K562 (cell line): ENCODE measurements around the gene ACRV1. TPM values are rescaled to one million over a fixed set of nuclear protein-coding genes. Genes with fewer than 3 reads are reported as not detected.

Experiments
- CC2D1A ChIP-seq: fragments of 450-650 bp; IDR thresholded peaks from 2 replicates; pipeline ENCODE4 v1.6.1; 2017; ENCODE audit warnings: mild to moderate bottlenecking
- CTCFL ChIP-seq: IDR thresholded peaks from 2 replicates; pipeline ENCODE4 v1.6.1; 2011; ENCODE audit warnings: borderline replicate concordance, low read depth, mild to moderate bottlenecking, moderate library complexity, low read length; ENCODE audit not compliant: insufficient read depth, poor library complexity, severe bottlenecking
- ELF4 ChIP-seq: fragments of 450-650 bp; formaldehyde crosslinking; IDR thresholded peaks from 2 replicates; pipeline ENCODE4 v1.4.0; 2022; ENCODE audit warnings: missing genetic modification characterization
- JUN ChIP-seq, 2 experiments: sonication (generic) in 1 of 2; formaldehyde crosslinking in 1 of 2; IDR thresholded peaks; 2 replicates each; pipeline versions ENCODE4 v1.6.1 to v1.8.0; 2012 to 2022; ENCODE audit warnings: borderline replicate concordance in 2 of 2, mild to moderate bottlenecking in 2 of 2, improper control_type of control experiment in 1 of 2, low read depth in 1 of 2, low read length in 1 of 2, missing genetic modification reagents in 1 of 2
- MITF ChIP-seq: IDR thresholded peaks from 2 replicates; pipeline ENCODE4 v1.6.1; 2014; ENCODE audit warnings: antibody characterized with exemption
- MLX ChIP-seq, 2 experiments: fragments of 450-650 bp in 1 of 2; sonication (generic) in 1 of 2; formaldehyde crosslinking; conservative IDR thresholded peaks; 2 replicates each; pipeline versions ENCODE4 v1.4.0 to v1.8.1; 2020 to 2022; ENCODE audit warnings: mild to moderate bottlenecking in 1 of 2, missing genetic modification reagents in 1 of 2
- RBM14 ChIP-seq: fragments of 200-400 bp; formaldehyde crosslinking; IDR thresholded peaks from 2 replicates; pipeline ENCODE4 v1.6.1; 2018; ENCODE audit warnings: low read depth, mild to moderate bottlenecking, low read length, moderate library complexity, borderline replicate concordance; ENCODE audit not compliant: insufficient read depth
- REST ChIP-seq, 2 experiments: fragments of 450-650 bp; formaldehyde crosslinking in 1 of 2; IDR thresholded peaks; 2 replicates each; pipeline versions ENCODE4 v1.4.0 to v1.6.1; 2014 to 2020; ENCODE audit warnings: mild to moderate bottlenecking in 2 of 2, borderline replicate concordance in 1 of 2, low read depth in 1 of 2
- SRSF9 ChIP-seq: fragments of 200-400 bp; formaldehyde crosslinking; IDR thresholded peaks from 2 replicates; pipeline ENCODE4 v1.6.1; 2017; ENCODE audit warnings: low read depth, low read length, borderline replicate concordance
- STAT6 ChIP-seq: sonication (generic); formaldehyde crosslinking; IDR thresholded peaks from 2 replicates; pipeline ENCODE4 v1.8.1; 2023; ENCODE audit warnings: mild to moderate bottlenecking, missing genetic modification reagents
- ZNF41 ChIP-seq: fragments of 250-450 bp; sonication (Bioruptor Pico); conservative IDR thresholded peaks from 2 replicates; pipeline ENCODE4 v1.4.0; 2020; ENCODE audit warnings: mild to moderate bottlenecking
- polyA plus RNA-seq, 8 experiments: library from polyadenylated mRNA; depleted of rRNA in 4 of 8; stranded (reverse) in 5 of 8; unstranded in 3 of 8; fragments of >200 nt; fragmentation: Nextera tagmentation in 2 of 8; fragmentation: Illumina TruSeq in 1 of 8; extraction: Ambion mirVana in 2 of 8; extraction: Trizol in 1 of 8; gene quantifications; 2 replicates each; pipeline versions ENCODE4 v1.2.1 to v1.2.3, GENCODE V29; 2011 to 2014; ENCODE audit warnings: inconsistent platforms in 1 of 8, missing spikeins in 1 of 8
- total RNA-seq, 7 experiments: library from RNA; depleted of rRNA in 6 of 7; stranded (reverse); fragments of >200 nt in 6 of 7; fragmentation: Illumina TruSeq in 2 of 7; extraction: Trizol in 2 of 7; gene quantifications; 2 replicates each; pipeline versions ENCODE4 v1.2.1 to v1.2.3, GENCODE V29; 2011 to 2021; ENCODE audit warnings: low replicate concordance in 1 of 7

Gene ACRV1
- total and polyA plus RNA-seq, 9 of the 15 experiments (the other 6 are each of a cell fraction or from before 2014, with no cell fraction given), result 0.22 to 0.25 TPM; not detected in 7

- no peak; the same call in 1 of the 2 replicates for TF ChIP-seq REST (IDR thresholded peaks at IDR 0.05; ENCODE audit: borderline replicate concordance)
- TF ChIP-seq REST (CRISPR knock-in tag; IDR thresholded peaks at IDR 0.05; ENCODE audit: low read depth), result no peak; the same call in 1 of the 2 replicates
- no peak for TF ChIP-seq MLX (CRISPR knock-in tag; conservative IDR thresholded peaks at IDR 0.05)
- TF ChIP-seq MITF, result no peak
- TF ChIP-seq STAT6 (CRISPR knock-in tag), result no peak
- TF ChIP-seq JUN (IDR thresholded peaks at IDR 0.05; ENCODE audit: borderline replicate concordance, low read depth, low read length), result no peak
- TF ChIP-seq JUN (CRISPR knock-in tag; IDR thresholded peaks at IDR 0.05; ENCODE audit: borderline replicate concordance), result no peak
- TF ChIP-seq RBM14, result no peak
- no peak for TF ChIP-seq CC2D1A
- no peak for TF ChIP-seq ZNF41
- TF ChIP-seq ELF4 (CRISPR knock-in tag), result no peak
- TF ChIP-seq SRSF9, result no peak
- TF ChIP-seq CTCFL, result no peak
Measured at GRCh38 chr11:125625225-125625629, 55.4 kb downstream of the ACRV1 start (continued).
